Endothelial cell of umbilical vein (primary cell): Measurements from ENCODE around the gene SRCIN1.

Experiments used
- MYC ChIP-seq: IDR thresholded peaks from one replicate; pipeline ENCODE4 v1.6.1; 2011; ENCODE audit warnings: mild to moderate bottlenecking, low read depth, low read length
- POLR2A ChIP-seq: IDR thresholded peaks from 2 replicates; pipeline ENCODE4 v1.6.1; 2012; ENCODE audit warnings: low read depth, mild to moderate bottlenecking, control low read depth, low read length
- POLR2AphosphoS5 ChIP-seq: IDR thresholded peaks from 2 replicates; pipeline ENCODE4 v1.6.1; 2012; ENCODE audit warnings: low read depth, mild to moderate bottlenecking, control low read depth, low read length, moderate library complexity; ENCODE audit not compliant: insufficient read depth
- TF ChIP-seq, protein P1 (sequence below), 2 donors: IDR thresholded peaks; 1 replicate in 1 of 2; 2 replicates in 1 of 2; pipeline ENCODE4 v1.5.1; 2011; ENCODE audit warnings: low read length in 2 of 2, mild to moderate bottlenecking in 2 of 2, moderate library complexity in 2 of 2, control low read depth in 1 of 2, inconsistent platforms in 1 of 2, low read depth in 1 of 2; ENCODE audit not compliant: insufficient read depth in 1 of 2; ENCODE audit errors: extremely low read depth in 1 of 2

DNA sequence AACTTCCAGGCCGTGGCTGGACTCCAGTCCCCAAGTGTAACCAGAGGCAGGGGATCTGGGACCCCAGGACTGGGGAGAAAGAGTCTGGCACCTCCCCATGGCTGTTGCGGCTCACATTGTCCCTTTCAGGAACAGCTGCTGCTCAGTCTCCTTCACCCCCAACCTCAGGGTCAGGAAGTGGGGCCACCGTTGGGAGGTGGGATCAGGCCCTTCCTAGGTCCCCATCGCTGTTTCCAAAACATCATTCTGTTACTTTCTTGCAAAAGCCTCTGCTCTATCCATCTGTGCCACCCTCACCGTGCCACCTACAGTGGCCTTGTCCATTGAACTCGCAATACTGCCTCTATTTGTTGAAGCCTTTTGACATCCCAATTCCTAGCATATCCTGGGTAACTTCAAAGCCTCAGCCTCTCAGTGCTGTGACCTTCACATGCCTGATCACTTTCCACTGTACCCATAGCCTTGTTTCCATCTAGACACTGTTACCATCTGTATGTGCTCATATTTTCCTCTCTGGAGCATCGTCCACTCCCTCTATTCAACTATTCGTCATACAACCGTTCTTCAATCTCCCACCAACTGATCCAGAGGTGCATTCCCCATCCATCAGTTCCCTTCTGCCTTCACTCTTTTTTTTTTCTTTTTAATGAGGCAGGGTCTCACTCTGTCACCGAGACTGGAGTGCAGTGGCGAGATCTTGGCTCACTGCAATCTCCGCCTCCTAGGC lies 15.0 kb upstream of the SRCIN1 start:
- TF ChIP-seq, protein P1, sequence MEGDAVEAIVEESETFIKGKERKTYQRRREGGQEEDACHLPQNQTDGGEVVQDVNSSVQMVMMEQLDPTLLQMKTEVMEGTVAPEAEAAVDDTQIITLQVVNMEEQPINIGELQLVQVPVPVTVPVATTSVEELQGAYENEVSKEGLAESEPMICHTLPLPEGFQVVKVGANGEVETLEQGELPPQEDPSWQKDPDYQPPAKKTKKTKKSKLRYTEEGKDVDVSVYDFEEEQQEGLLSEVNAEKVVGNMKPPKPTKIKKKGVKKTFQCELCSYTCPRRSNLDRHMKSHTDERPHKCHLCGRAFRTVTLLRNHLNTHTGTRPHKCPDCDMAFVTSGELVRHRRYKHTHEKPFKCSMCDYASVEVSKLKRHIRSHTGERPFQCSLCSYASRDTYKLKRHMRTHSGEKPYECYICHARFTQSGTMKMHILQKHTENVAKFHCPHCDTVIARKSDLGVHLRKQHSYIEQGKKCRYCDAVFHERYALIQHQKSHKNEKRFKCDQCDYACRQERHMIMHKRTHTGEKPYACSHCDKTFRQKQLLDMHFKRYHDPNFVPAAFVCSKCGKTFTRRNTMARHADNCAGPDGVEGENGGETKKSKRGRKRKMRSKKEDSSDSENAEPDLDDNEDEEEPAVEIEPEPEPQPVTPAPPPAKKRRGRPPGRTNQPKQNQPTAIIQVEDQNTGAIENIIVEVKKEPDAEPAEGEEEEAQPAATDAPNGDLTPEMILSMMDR (IDR thresholded peaks at IDR 0.05; ENCODE audit: extremely low read depth in 1 of 2, insufficient read depth in 1 of 2, low read depth in 1 of 2, low read length in 2 of 2) = no peak
- TF ChIP-seq POLR2A = no peak
- no peak for TF ChIP-seq POLR2AphosphoS5
- no peak for TF ChIP-seq MYC
